CMK (cell line): ENCODE data around the gene EDN3.
A peak's percentile ranks its signal among the peaks of the same experiment; 100 is the strongest.

Experiments used
- DNase-seq: peaks from one replicate; pipeline ENCODE4 v3.0.0-alpha.2; 2010; ENCODE audit warnings: low read depth

The EDN3 gene

GRCh38 chr20:59365611-59366285 lies 65.3 kb downstream of the EDN3 start:
- DNase-seq: no peak

GRCh38 chr20:59371431-59371830 lies 71.0 kb downstream of the EDN3 start:
- DNase-seq: peak; percentile 38

- DNase-seq: no peak
Observed at GRCh38 chr20:59374261-59374660, 73.8 kb downstream of the EDN3 start.

GRCh38 chr20:59375541-59375940 lies 75.1 kb downstream of the EDN3 start:
- no peak for DNase-seq
